ENCODE results near the gene ATXN1.

The ATXN1 gene

DNA sequence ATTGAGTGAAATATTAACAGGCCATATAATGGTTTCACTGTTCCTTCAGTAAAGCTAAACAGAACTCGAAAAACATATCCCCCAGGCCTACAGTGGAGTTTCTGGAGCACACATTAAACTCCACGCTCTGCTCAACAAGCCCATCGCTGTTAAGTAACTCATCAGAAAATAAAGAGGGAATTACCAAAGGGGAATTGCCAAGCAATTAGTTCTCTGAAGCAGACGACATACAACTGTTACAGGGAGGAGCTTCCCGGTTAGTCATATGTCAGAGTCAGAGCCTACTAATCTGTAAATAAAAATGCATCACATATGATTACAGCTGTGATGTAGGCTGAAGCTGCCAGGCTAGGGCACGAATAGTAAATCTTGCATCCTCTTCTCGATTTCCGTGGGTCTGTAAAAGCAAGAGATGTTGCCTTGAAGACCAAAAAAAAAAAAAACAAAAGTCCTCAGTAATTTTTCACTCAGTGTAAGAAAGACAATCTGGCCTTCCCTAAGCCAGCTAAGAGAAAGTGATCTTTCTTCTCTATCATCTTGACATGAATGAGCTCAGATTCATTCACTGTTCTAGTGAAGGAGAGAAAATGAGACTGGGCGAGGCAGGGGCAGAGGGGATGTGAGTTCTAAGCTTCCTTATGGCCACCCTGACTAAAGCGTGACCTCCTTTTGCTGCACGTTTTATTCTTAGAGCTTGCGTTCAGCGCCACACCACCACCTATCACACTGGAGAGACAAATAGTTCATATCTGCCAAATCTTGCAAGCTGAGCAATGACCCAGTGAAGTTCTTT is 13.8 kb downstream of the ATXN1 start:
- H3K9me3 Mint-ChIP-seq = no peaks in the 10 kb centered on the region
- no peak overlapping the region for H3K4me3 Mint-ChIP-seq

DNA sequence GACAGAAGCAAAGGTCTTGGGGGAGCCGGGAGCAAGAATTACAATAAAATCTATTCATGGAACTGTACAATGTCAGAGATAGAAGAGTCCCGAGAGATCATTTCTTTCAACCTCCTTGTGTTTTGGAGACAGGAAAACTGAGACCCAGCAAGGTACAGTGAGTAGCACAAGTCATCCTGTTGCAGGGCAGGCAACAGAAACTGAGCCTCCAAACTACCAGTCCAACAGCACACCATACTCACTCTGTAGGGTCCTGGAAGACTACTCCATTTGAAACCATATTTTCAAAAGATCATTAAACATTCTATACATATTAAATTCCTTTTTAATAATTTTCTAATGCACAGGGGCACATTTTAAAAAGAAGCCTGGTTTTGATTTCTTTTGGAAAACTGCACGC is 14.4 kb downstream of the ATXN1 start:
- Mint-ChIP-seq H3K4me1 (peaks cover 9% of the 10 kb centered on the region), H3K36me3 (ENCODE audit: low read depth) (peaks cover 4% of the 10 kb centered on the region), H3K9me3 (no peaks in the 10 kb centered on the region), H3K4me3 (no peak overlapping the region), H3K27ac (no peak overlapping the region), H3K27me3 (ENCODE audit: low read depth, poor library complexity) (peaks cover 6% of the 10 kb centered on the region)
- TF ChIP-seq, protein P1, sequence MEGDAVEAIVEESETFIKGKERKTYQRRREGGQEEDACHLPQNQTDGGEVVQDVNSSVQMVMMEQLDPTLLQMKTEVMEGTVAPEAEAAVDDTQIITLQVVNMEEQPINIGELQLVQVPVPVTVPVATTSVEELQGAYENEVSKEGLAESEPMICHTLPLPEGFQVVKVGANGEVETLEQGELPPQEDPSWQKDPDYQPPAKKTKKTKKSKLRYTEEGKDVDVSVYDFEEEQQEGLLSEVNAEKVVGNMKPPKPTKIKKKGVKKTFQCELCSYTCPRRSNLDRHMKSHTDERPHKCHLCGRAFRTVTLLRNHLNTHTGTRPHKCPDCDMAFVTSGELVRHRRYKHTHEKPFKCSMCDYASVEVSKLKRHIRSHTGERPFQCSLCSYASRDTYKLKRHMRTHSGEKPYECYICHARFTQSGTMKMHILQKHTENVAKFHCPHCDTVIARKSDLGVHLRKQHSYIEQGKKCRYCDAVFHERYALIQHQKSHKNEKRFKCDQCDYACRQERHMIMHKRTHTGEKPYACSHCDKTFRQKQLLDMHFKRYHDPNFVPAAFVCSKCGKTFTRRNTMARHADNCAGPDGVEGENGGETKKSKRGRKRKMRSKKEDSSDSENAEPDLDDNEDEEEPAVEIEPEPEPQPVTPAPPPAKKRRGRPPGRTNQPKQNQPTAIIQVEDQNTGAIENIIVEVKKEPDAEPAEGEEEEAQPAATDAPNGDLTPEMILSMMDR (IDR thresholded peaks at IDR 0.05) = no peak
- DNase-seq = no peak

More for the DNA sequence above, 13.8 kb downstream of the ATXN1 start:
- Mint-ChIP-seq H3K27ac (no peak overlapping the region), H3K36me3 (ENCODE audit: low read depth) (peaks cover 4% of the 10 kb centered on the region), H3K27me3 (ENCODE audit: low read depth, poor library complexity) (peaks cover 2% of the 10 kb centered on the region), H3K4me1 (peaks cover 9% of the 10 kb centered on the region)
- TF ChIP-seq, protein P1 (IDR thresholded peaks at IDR 0.05) = no peak
- DNase-seq = no peak

DNA sequence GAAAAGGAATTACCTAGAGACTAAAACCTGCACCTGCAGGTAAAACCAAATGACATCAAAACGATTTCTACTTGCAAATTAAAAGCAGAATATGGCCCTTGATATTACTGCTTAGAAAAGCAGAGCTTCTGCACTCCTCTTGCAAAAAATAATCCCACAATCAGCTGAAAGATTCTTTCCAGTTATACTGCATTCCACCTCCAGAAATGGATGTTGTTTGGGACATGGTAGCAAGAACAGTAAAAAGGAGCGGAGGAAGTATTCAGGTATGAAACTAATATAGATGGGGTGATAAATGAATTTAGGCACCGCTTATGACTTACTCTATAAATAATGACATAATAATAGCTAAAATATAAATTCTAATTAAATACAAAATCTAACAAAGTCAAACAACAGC is 14.9 kb downstream of the ATXN1 start:
- Mint-ChIP-seq H3K9me3 (no peaks in the 10 kb centered on the region), H3K36me3 (ENCODE audit: low read depth) (peaks cover 4% of the 10 kb centered on the region), H3K27ac (no peak overlapping the region), H3K4me1 (peaks cover 9% of the 10 kb centered on the region), H3K4me3 (no peak overlapping the region), H3K27me3 (ENCODE audit: low read depth, poor library complexity) (peaks cover 6% of the 10 kb centered on the region)
- TF ChIP-seq, protein P1 (IDR thresholded peaks at IDR 0.05) = no peak
- no peak for DNase-seq

DNA sequence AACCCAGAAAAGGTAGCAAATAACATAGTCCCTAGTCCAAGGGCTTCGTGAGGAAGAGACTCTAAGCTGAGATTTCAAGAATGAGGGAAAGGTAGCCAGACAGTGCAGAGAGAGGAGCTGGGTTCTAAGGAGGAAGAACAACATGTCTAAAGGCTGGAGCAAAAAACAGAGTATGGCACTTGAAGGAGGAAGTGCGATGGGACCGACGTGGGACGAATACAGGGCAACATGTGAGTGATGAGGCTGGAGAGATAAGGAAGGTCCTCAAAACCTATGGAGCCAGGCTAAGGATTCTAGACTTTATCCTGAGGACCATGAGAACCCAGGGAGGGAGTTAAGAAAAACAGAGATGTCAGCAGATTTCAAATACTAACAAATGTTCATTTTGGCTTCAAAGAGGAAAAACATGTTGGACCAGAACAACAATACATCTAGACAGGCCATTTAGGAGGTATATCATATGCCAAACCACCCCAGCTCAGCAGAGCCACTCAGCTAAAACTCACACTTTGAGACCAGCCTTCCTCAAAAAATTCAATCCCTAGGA is 17.5 kb downstream of the ATXN1 start:
- peaks cover 6% of the 10 kb centered on the region for H3K27me3 Mint-ChIP-seq (ENCODE audit: low read depth, poor library complexity)
- H3K36me3 Mint-ChIP-seq (ENCODE audit: low read depth) = no peaks in the 10 kb centered on the region
- H3K27ac Mint-ChIP-seq = no peak overlapping the region
- no peak for DNase-seq
- TF ChIP-seq, protein P1 (IDR thresholded peaks at IDR 0.05) = no peak
- no peaks in the 10 kb centered on the region for H3K9me3 Mint-ChIP-seq
- H3K4me3 Mint-ChIP-seq = no peak overlapping the region
- H3K4me1 Mint-ChIP-seq = peaks cover 22% of the 10 kb centered on the region

DNA sequence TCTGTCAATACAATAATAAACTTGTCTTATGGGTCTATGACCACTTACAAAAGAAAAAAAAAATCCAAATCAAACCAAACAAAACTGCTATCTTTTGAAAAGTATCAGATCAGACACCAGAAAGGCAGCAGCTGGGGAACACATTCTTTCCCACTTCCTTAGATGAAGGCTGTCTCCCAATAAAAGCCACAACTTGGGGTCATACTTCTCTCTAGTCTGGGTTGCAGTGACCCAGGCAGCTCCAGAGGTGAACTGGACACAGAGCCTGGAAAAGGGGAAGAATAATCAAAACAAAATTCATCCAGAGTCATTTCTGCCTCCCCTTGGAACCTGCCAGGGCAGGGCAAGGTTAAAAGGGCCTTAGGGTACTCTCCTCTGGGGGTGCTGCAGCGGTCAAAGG is 19.1 kb downstream of the ATXN1 start:
- H3K36me3 Mint-ChIP-seq (ENCODE audit: low read depth) = no peaks in the 10 kb centered on the region
- TF ChIP-seq, protein P1 (IDR thresholded peaks at IDR 0.05) = no peak
- H3K27me3 Mint-ChIP-seq (ENCODE audit: low read depth, poor library complexity) = peaks cover 6% of the 10 kb centered on the region
- H3K27ac Mint-ChIP-seq = no peak overlapping the region
- H3K4me1 Mint-ChIP-seq = peaks cover 19% of the 10 kb centered on the region
- no peak overlapping the region for H3K4me3 Mint-ChIP-seq
- no peaks in the 10 kb centered on the region for H3K9me3 Mint-ChIP-seq
- DNase-seq = no peak
